ENCODE measurements around the gene NAGA. TPM values are rescaled to one million over a fixed set of nuclear protein-coding genes. Genes with fewer than 3 reads are reported as not detected.
A peak's percentile ranks its signal among the peaks of the same experiment; 100 is the strongest.

Gene NAGA
- 34.6 TPM for polyA plus RNA-seq (2012; ENCODE audit: insufficient read length, low read depth)

- TF ChIP-seq TAF1 (IDR thresholded peaks at IDR 0.05; ENCODE audit: borderline replicate concordance, insufficient read depth, low read length) (peak; percentile 60; the same call in 1 of the 2 replicates), POLR2AphosphoS5 (IDR thresholded peaks at IDR 0.05; ENCODE audit: low read depth, low read length) (peak; percentile 73), SIN3A (IDR thresholded peaks at IDR 0.05; ENCODE audit: borderline replicate concordance, insufficient read depth, low read length) (no peak), FOXP2 (optimal IDR thresholded peaks at IDR 0.05; ENCODE audit: borderline replicate concordance, extremely low read depth, extremely low read length, insufficient read depth) (peak; percentile 41)
These were observed at the start of gene NAGA for GRCh38 chr22:42070517-42071422. TSS of gene NAGA (minus strand) at chr22:42070812. CDS start at chr22:42070297, 515 bp downstream.

GRCh38 chr22:42116848-42117424 lies 46.3 kb upstream of the NAGA start:
- TF ChIP-seq TAF1 (IDR thresholded peaks at IDR 0.05; ENCODE audit: borderline replicate concordance, insufficient read depth, low read length): no peak

GRCh38 chr22:42114721-42115120 lies 44.1 kb upstream of the NAGA start:
- TF ChIP-seq SIN3A (IDR thresholded peaks at IDR 0.05; ENCODE audit: borderline replicate concordance, insufficient read depth, low read length) (no peak), TAF1 (IDR thresholded peaks at IDR 0.05; ENCODE audit: borderline replicate concordance, insufficient read depth, low read length) (no peak), POLR2AphosphoS5 (IDR thresholded peaks at IDR 0.05; ENCODE audit: low read depth, low read length) (no peak), FOXP2 (optimal IDR thresholded peaks at IDR 0.05; ENCODE audit: borderline replicate concordance, extremely low read depth, extremely low read length, insufficient read depth) (no peak), REST (IDR thresholded peaks at IDR 0.05; ENCODE audit: insufficient read depth in 1 of 2, low read depth in 2 of 2, low read length in 2 of 2) (no peak)

GRCh38 chr22:42111798-42112197 lies 41.2 kb upstream of the NAGA start:
- TF ChIP-seq REST (IDR thresholded peaks at IDR 0.05; ENCODE audit: insufficient read depth in 1 of 2, low read depth in 2 of 2, low read length in 2 of 2) (no peak), SIN3A (IDR thresholded peaks at IDR 0.05; ENCODE audit: borderline replicate concordance, insufficient read depth, low read length) (no peak), POLR2AphosphoS5 (IDR thresholded peaks at IDR 0.05; ENCODE audit: low read depth, low read length) (no peak), TAF1 (IDR thresholded peaks at IDR 0.05; ENCODE audit: borderline replicate concordance, insufficient read depth, low read length) (no peak)

GRCh38 chr22:42108848-42109247 lies 38.2 kb upstream of the NAGA start:
- TF ChIP-seq FOXP2 (optimal IDR thresholded peaks at IDR 0.05; ENCODE audit: borderline replicate concordance, extremely low read depth, extremely low read length, insufficient read depth) (no peak), SIN3A (IDR thresholded peaks at IDR 0.05; ENCODE audit: borderline replicate concordance, insufficient read depth, low read length) (no peak), REST (IDR thresholded peaks at IDR 0.05; ENCODE audit: insufficient read depth in 1 of 2, low read depth in 2 of 2, low read length in 2 of 2) (no peak), TAF1 (IDR thresholded peaks at IDR 0.05; ENCODE audit: borderline replicate concordance, insufficient read depth, low read length) (no peak), POLR2AphosphoS5 (IDR thresholded peaks at IDR 0.05; ENCODE audit: low read depth, low read length) (no peak)

GRCh38 chr22:42101199-42101598 lies 30.6 kb upstream of the NAGA start:
- no peak for TF ChIP-seq FOXP2 (optimal IDR thresholded peaks at IDR 0.05; ENCODE audit: borderline replicate concordance, extremely low read depth, extremely low read length, insufficient read depth)
- TF ChIP-seq TAF1 (IDR thresholded peaks at IDR 0.05; ENCODE audit: borderline replicate concordance, insufficient read depth, low read length): no peak
- no peak for TF ChIP-seq POLR2AphosphoS5 (IDR thresholded peaks at IDR 0.05; ENCODE audit: low read depth, low read length)
- TF ChIP-seq REST (IDR thresholded peaks at IDR 0.05; ENCODE audit: insufficient read depth in 1 of 2, low read depth in 2 of 2, low read length in 2 of 2): no peak
- no peak for TF ChIP-seq SIN3A (IDR thresholded peaks at IDR 0.05; ENCODE audit: borderline replicate concordance, insufficient read depth, low read length)

Measured in PFSK-1 (cell line).